T-helper 9 cell (primary cell): Measurements from ENCODE around the gene APRT.

Experiments
- DNase-seq: peaks from one replicate; pipeline ENCODE4 v3.0.0-alpha.2; 2020

The APRT gene

DNA sequence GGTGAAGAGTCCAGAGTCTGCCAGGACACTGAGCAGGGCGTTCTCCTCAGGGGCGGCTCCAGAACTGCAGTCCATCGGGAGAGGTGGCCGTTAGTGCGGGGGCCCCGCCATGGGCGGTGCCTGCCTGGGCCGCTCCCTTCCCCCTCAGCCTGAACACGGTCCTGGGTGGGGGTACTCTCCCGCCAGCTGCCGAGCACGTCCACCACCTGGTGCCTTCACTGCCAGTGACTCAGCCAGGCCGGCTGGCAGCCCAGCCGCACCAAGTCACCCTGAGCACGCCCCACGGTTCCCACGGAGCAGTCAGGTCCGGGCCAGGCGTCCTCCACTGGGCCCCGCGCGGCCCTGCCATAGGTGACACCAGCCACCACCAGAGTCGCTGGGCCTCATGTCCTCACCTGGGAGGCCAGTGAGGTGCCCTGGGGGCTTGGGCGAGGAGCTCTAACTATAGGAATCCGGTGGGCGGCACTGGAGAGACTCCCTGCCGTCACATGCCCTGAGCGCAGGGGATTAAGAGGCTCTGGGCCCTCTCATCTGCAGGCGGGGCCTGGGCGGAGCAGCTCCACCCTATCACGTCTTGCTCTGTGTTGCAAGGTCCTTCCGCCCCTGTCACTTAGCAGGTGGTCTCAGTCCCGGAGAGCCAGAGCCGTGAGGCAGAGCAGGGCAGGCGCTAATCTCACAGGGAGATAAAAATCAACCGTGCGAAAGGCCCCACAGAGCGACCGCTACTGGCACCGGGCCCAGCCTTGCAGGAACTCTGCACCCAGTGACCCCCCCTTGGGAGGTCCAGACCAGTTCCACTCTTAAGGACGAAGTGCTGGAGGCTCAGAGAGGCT, 41.1 kb downstream of the APRT start:
- no peak for DNase-seq

DNA sequence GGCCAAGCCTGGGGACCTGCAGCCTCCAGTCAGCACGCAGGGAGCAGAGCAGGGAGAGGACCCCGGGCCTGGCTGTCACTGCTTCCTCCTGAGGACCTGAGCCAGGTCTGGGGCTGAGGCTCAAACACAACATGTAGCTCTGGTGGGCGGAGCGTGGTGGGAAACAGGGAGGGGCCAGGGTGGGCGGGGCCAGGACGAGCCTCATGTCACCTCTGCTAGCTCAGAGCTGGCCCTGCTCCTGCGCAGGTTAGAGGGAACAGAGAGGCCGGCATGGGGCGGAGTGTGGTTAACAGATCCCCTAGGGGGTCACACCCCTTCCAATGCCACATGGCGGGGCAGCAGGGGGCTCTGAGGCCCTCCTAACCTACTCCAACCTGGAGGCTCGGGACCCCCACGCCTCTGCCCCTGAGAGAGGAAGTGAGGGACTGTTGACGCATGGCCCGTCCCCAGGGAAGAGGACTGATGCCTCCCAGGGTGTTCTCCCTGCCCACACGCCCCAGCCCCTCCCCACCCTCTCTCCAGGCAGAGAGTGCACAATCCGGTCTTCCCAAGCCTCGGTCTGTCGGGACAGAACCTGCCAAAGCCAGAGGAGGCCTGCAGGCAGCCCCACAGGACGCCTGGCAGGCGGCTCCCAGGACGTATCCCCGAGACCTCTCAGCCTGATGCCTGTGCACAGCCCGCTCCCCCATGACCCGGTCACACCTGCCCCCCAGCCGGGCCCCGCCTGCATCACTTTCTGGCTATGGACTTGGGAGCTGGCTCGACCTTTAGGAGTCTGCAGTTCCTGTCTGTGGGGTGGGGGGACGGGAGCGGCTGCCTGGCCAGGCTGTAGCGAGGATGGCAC, 41.9 kb downstream of the APRT start:
- DNase-seq = no peak

DNA sequence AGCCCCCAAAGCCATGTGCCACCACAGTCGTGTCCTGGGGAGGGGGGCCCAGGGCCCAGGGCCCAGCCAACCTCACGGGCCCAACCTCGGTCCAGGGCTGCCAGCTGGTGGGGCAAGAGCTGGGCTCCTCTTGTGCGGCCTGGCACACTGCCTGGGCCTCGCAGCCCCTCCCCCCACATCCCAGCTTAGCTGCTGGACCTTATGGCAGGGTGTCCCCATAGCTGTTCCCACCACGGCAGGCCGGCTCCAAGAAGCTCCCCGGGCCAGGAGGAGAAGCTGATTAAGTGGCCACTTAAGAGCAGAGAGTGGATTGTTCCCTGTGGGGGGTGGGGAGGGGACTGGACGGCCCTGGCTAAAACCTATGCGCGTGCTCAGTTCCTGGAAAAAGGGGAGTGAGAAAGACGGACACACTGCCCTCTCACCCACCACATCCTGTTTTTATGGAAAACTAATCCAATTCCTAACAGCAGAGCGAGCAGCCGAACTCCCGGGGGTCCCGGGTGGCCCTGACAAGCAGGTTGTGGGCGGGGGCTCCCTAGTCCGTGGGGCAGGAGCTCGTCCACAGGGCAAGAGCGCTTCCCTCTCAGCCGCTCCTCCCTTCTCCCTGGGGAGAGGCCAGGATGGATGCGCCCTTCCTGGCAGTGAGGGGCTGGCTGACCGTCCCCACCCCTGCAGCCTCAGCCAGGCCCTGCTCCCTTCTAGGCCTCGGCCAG, 43.5 kb downstream of the APRT start:
- DNase-seq = no peak

DNA sequence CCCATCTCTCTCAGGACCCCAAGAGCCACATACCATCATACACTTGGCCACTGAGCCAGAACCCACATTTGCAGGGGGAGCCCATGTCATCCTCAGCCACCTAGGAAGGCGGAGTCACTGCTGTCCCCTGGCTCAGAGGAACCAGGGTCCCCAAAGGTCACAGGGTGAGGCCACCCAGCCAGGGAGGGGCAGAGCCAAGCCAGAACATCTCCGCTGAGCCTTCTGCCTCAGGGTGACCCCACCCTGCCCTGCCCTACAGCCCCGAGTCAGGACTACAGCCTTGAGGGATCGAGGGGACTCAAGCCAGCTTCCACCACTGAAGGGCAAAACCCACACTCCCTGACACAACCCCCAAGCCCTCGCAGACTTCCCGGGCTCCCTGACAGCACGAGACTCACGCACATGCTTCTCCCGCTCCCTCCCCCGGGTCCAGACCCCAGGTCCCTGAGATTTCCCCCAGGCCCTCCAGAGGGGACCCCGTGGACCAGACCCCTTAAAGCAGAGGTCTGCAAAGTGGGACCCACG, 44.1 kb downstream of the APRT start:
- no peak for DNase-seq

DNA sequence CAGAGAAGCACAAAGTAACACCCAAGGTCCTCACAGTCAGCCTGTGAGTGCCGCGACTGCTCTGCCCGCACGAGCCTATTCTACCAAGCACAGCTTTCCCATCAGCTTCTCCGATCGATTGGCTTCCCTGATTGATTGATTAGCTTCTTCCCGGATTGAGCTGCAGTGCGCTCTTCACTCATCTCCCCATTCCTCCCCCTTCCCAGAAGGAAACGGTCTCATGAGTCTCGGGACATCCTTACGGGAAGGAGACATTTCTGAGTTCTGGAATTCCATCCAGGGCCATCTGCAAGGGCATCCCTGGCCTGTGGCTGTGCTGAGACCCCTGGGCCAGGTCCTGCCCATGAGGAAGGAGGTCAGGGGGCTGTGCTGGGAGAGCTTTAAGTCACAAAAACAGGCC, 44.8 kb downstream of the APRT start:
- DNase-seq = no peak

DNA sequence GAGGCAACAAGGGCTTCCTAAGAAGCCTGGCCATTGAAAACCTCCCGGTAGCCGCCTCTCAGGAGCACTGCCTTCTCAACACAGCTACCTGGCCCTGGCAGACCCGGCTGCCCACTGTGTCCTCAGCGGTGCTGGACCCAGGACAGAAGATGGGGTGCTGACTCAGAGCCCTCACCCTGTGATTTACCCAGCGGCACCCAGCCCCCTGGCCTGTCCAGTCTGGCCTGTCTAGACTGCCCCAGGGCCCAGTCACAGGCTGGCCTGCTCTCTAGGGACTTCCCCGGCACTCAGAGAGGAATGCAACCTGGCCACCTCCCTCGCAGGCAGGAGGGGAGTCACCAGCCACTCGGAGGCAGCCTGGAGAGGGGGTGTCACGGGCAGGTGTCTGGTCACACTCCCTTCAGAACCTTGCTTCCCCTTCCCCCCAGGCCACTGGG, 46.8 kb downstream of the APRT start:
- no peak for DNase-seq

DNA sequence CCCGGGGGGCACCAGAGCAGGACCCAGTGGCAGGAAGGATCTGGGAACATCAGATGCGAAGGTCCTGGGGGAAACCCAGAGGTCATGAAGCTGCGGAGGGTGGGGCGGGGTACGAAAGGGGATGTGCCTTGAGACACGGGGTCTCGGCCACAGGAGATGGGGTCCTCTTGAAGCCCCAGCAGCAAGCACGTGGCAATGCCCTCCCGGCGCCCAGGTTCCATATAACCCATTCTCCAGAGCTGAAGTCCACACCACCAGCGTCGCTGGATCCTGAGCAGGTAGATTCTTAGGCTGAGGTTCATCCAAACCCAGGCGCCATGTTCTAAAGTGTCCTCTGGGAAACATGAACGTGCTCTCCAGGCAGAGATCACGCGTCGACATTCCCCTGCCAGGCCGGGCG, 47.6 kb downstream of the APRT start:
- no peak for DNase-seq

DNA sequence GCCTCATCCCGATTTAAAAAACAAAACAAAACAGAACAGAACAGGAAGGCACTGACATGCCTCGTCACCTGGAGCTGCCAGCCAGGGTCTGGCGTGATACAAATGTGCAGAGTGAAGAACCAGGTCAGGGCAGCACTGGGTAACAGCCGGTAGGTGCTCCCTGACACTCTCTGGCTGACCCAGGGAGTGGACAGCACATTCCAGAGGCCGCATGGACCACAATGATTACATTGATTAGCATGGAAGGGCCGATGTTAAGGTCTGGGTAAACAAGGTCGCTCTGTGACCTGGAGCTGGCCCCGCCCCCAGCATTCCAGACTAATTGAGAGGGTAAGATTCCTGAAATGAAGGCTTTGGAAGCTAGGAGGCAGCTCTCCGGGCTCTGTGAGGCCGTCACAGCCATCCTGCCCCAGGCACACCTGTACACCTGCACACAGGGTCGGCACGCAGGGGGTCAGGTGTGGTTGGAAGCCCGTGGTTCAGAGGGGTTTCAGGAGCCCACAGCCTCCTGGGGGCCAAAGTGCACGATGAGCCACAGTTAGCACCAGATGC, 48.1 kb downstream of the APRT start:
- DNase-seq = no peak

DNA sequence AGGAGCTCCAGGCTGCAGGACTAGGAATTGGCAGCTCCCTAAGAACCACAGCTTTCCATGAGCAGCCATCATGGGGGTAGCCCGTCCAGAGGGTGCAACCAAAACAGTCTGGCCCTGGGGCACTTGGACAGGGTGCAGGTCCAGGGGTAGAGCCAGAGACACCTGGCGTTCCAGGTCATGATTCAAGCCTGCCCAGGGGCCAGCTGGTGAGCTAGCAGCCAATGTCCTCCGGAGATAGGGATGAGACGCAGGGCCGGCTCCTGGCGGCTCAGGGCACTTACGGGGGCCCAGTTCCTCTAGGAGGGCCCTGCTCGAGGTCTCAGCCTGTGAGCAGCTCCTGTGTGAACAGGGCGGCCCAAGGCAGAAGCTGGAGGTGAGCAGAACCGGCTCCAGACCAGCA, 48.8 kb downstream of the APRT start:
- no peak for DNase-seq

DNA sequence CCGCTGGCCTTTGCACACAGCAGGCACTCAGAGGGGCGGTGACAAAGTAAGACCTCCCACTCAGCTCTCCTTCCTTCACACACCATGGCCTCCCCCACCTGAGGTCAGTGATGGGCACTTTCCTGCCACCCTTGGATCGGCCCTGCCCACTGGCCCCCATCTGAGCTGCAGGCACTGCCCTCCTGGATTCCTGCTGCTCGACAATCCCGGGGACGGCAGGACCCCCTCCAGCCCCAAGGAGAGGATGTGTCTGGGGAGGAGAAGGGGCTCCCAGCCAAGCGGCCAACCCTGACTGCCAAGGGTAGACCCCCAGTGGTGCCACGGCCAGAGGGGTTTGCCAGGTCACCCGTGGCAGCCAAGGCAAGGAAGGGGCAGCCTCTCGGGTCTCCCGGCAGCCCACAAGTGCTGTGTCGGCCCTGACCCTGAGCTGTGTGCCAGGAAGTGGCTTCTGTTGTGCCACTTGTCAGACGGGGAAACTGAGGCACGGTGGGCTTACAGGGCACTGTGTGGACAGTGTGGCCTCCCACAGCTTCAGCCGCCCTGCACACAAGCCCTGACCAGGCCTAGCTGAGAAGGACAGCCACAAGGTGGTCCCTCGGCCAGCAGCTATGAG, 49.4 kb downstream of the APRT start:
- no peak for DNase-seq

DNA sequence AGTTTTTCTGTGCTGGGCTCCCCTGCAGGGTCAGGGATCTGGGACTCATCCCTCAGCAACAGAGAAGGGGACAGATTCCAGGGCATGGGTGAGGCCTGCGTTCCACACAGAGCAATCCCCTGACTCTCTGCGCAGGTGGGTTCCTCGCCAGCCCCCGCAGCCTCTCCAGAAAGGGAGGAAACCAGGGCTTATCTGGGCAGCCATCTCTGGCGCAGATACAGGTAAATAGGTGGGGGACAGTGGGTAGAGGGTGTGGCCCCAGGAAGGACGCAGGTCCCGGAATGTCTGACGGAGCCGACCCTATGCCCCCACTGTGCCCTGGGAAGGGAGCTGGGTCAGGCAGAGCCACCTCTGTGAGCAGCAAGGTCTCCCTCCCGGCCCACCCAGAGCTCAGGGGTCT, 49.9 kb downstream of the APRT start:
- no peak for DNase-seq

DNA sequence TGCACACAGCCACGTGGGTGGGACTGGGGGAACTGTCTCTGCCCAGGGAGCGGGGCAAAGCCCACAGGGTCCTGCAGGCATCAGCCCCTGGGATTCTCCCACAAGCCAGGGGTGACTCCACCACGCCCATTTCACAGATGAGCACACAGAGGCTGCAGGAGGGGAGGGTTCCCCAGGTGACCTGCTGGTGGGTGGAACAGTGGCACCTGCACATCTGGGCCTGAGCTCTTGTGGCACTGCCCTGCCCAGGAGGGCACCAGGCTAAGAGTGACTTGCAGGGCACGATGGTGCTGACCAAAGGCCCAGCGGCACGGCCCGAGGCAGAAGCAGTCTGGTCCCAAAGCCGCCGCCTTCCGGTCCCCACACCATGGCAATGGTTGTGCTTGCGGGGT, 50.6 kb downstream of the APRT start:
- no peak for DNase-seq

DNA sequence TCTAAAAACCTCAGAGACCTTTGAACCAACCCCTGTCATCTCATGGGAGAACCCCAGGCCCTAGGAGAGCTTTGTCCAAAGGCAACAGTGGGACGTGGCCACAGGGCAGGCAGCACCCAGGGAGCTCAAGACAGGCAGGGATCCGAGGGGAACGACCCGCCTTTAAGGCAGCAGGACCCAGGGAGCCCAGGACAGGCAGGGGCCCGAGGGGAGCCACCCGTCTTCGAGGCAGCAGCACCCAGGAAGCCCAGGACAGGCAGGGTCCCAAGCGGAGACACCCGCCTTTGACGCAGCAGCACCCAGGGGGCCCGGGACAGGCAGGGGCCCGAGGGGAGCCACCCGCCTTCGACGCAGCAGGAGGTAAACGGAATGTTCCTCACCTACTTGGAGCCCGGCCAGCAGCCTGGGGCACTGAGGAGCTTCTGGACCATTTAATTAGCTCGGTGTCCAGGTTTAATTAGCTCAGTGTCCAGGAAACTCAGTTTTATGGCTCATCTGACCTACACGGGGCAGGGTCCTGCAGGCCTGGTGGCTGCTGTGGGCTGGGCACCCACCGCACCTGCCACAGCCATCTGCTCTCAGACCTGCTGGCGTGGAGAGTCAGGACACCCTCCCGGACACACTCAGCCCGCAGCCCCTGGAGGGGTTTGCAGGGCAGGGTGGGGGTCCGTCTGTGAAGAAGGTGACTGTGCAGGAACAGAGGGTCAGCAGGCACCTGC, 51.1 kb downstream of the APRT start:
- DNase-seq = no peak

DNA sequence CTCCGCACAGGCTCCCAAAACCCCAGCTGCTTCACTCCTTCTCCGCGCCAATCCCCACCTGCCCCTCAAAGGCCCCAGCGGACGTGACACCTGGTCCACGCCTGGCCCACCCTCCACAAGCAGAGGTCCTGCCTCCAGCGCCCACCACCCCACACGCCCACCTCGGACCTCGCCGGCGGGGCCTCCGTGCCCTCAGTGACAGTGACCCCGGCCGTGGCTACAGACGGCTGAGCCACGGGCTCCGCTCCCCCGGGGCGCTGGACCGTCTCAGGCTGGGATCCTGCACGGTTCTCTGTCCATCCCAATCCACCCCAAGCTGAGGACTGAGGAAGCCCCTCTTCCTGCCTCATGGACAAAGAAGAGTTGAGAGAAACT, 51.8 kb downstream of the APRT start:
- no peak for DNase-seq
